SK-N-SH (cell line): ENCODE data around the gene CCND2. TPM values are rescaled to one million over a fixed set of nuclear protein-coding genes. Genes with fewer than 3 reads are reported as not detected.

Source experiments
- CTCF ChIA-PET: fragments of 300-600, 350-600 bp; formaldehyde crosslinking; extraction: SDS; loops from one replicate; lab custom pipeline; 2021; lab: Yijun Ruan, JAX
- POLR2A ChIA-PET: fragments of 350-600 bp; sonication (Branson Sonifier 250); formaldehyde crosslinking; extraction: SDS; loops from one replicate; lab custom pipeline; 2020; ENCODE audit warnings: antibody characterized with exemption, inconsistent platforms; lab: Yijun Ruan, JAX
- DNase-seq: peaks from one replicate; pipeline ENCODE4 v3.0.0; 2012
- H2AFZ ChIP-seq: fragments of 200-600 bp; sonication (generic); 2 replicates; pipeline ENCODE4 v1.8.1; 2016; ENCODE audit warnings: antibody characterized with exemption, mild to moderate bottlenecking, low read depth
- H3F3A ChIP-seq: fragments of 200-600 bp; sonication (generic); replicated peaks from 2 replicates; pipeline ENCODE3; 2016; ENCODE audit warnings: antibody characterized with exemption, mild to moderate bottlenecking; ENCODE audit not compliant: insufficient read depth
- H3K27ac ChIP-seq, 2 experiments: fragments of 200-500 bp in 1 of 2; fragments of 200-600 bp in 1 of 2; sonication (Bioruptor generic) in 1 of 2; sonication (generic), shearing (Covaris generic) in 1 of 2; 2 replicates each; pipeline versions ENCODE4 v1.5.1 to v1.6.1; 2014 to 2016; ENCODE audit warnings: low read depth in 2 of 2, inconsistent platforms in 1 of 2, low read length in 1 of 2, mild to moderate bottlenecking in 1 of 2, mixed read lengths in 1 of 2
- H3K27me3 ChIP-seq: fragments of 200-600 bp; sonication (generic), shearing (Covaris generic); 2 replicates; pipeline ENCODE4 v1.6.1; 2016; ENCODE audit warnings: mixed run types; ENCODE audit not compliant: insufficient read depth
- H3K36me3 ChIP-seq, 2 experiments: fragments of 200-500 bp in 1 of 2; fragments of 200-600 bp in 1 of 2; sonication (Bioruptor generic) in 1 of 2; sonication (generic) in 1 of 2; replicated peaks in 1 of 2; 2 replicates each; pipeline versions ENCODE3 to v1.5.1; 2014 to 2016; ENCODE audit warnings: low read length in 1 of 2, mild to moderate bottlenecking in 1 of 2; ENCODE audit not compliant: insufficient read depth in 2 of 2, control insufficient read depth in 1 of 2
- H3K4me1 ChIP-seq, 2 experiments: fragments of 200-500 bp in 1 of 2; fragments of 200-600 bp in 1 of 2; sonication (Bioruptor generic) in 1 of 2; sonication (generic), shearing (Covaris generic) in 1 of 2; 2 replicates each; pipeline versions ENCODE4 v1.5.1 to v1.6.1; 2014 to 2016; ENCODE audit warnings: low read depth in 1 of 2, low read length in 1 of 2, mixed run types in 1 of 2; ENCODE audit not compliant: insufficient read depth in 2 of 2, control insufficient read depth in 1 of 2
- H3K4me2 ChIP-seq: fragments of 200-600 bp; sonication (generic), shearing (Covaris generic); 2 replicates; pipeline ENCODE4 v1.6.1; 2017; ENCODE audit warnings: mixed run types
- H3K4me3 ChIP-seq, 2 experiments: fragments of 200-500 bp in 1 of 2; fragments of 200-600 bp in 1 of 2; sonication (Bioruptor generic) in 1 of 2; sonication (generic), shearing (Covaris generic) in 1 of 2; 2 replicates each; pipeline versions ENCODE4 v1.5.1 to v1.8.1; 2014 to 2016; ENCODE audit warnings: low read depth in 2 of 2, inconsistent platforms in 1 of 2, low read length in 1 of 2, mild to moderate bottlenecking in 1 of 2, mixed read lengths in 1 of 2, moderate library complexity in 1 of 2
- H3K79me2 ChIP-seq: fragments of 200-600 bp; sonication (generic); 2 replicates; pipeline ENCODE4 v1.8.1; 2017; ENCODE audit warnings: mild to moderate bottlenecking; ENCODE audit not compliant: insufficient read depth
- H3K9ac ChIP-seq: fragments of 200-600 bp; sonication (generic); 2 replicates; pipeline ENCODE4 v1.6.1; 2017; ENCODE audit warnings: mixed run types
- H3K9me2 ChIP-seq: fragments of 200-600 bp; sonication (generic); 2 replicates; pipeline ENCODE4 v1.6.1; 2017; ENCODE audit warnings: mixed run types
- H3K9me3 ChIP-seq: fragments of 200-600 bp; sonication (generic); 2 replicates; pipeline ENCODE4 v1.6.1; 2017; ENCODE audit warnings: mixed run types, mild to moderate bottlenecking, moderate library complexity
- H4K20me1 ChIP-seq: fragments of 200-600 bp; sonication (generic); 2 replicates; pipeline ENCODE4 v1.6.1; 2017; ENCODE audit warnings: mild to moderate bottlenecking, mixed run types; ENCODE audit not compliant: insufficient read depth
- CHD2 ChIP-seq: fragments of 150-350 bp; IDR thresholded peaks from 2 replicates; pipeline ENCODE4 v1.6.1; 2018; ENCODE audit warnings: low read length; ENCODE audit not compliant: partially characterized antibody
- EP300 ChIP-seq, 2 experiments: IDR thresholded peaks; 2 replicates each; pipeline versions ENCODE4 v1.4.0 to v1.6.1; 2012; ENCODE audit warnings: borderline replicate concordance in 1 of 2, low read depth in 1 of 2, low read length in 1 of 2
- EZH2phosphoT487 ChIP-seq: fragments of 200-600 bp; sonication (generic); IDR thresholded peaks from 2 replicates; pipeline ENCODE4 v1.6.1; 2017; ENCODE audit warnings: low read depth, mixed run types, mild to moderate bottlenecking, antibody characterized with exemption, moderate library complexity, borderline replicate concordance
- FOSL2 ChIP-seq: IDR thresholded peaks from 2 replicates; pipeline ENCODE4 v1.4.0; 2012; ENCODE audit warnings: low read depth, mild to moderate bottlenecking, moderate library complexity, borderline replicate concordance
- FOXJ3 ChIP-seq: sonication (generic); formaldehyde crosslinking; IDR thresholded peaks from 2 replicates; pipeline ENCODE4 v1.5.1; 2020; ENCODE audit warnings: mild to moderate bottlenecking, missing genetic modification reagents
- FOXM1 ChIP-seq: IDR thresholded peaks from 2 replicates; pipeline ENCODE4 v1.4.0; 2012; ENCODE audit warnings: low read depth, mild to moderate bottlenecking
- GABPA ChIP-seq: IDR thresholded peaks from 2 replicates; pipeline ENCODE4 v1.4.0; 2012; ENCODE audit warnings: low read depth, mild to moderate bottlenecking
- JUND ChIP-seq: IDR thresholded peaks from 2 replicates; pipeline ENCODE4 v1.4.0; 2012
- MEF2A ChIP-seq: IDR thresholded peaks from 2 replicates; pipeline ENCODE4 v1.4.0; 2012; ENCODE audit warnings: low read depth, borderline replicate concordance
- MXI1 ChIP-seq: IDR thresholded peaks from 2 replicates; pipeline ENCODE4 v1.6.1; 2012; ENCODE audit warnings: mild to moderate bottlenecking, low read depth, low read length, improper control_type of control experiment
- NRF1 ChIP-seq: IDR thresholded peaks from 2 replicates; pipeline ENCODE4 v1.6.1; 2012; ENCODE audit warnings: low read depth, mild to moderate bottlenecking, low read length
- POLR2AphosphoS5 ChIP-seq: IDR thresholded peaks from 2 replicates; pipeline ENCODE4 v1.6.1; 2012; ENCODE audit warnings: low read depth, low read length
- RAD21 ChIP-seq: IDR thresholded peaks from 2 replicates; pipeline ENCODE4 v1.6.1; 2012; ENCODE audit warnings: mild to moderate bottlenecking, low read length
- RCOR1 ChIP-seq: fragments of 150-350 bp; IDR thresholded peaks from 2 replicates; pipeline ENCODE4 v1.6.1; 2017; ENCODE audit warnings: antibody characterized with exemption, low read length
- TAF1 ChIP-seq: IDR thresholded peaks from 2 replicates; pipeline ENCODE4 v1.6.1; 2012; ENCODE audit warnings: low read depth, mild to moderate bottlenecking, low read length, moderate library complexity, borderline replicate concordance
- YY1 ChIP-seq: IDR thresholded peaks from 2 replicates; pipeline ENCODE4 v1.4.0; 2012; ENCODE audit warnings: low read depth, mild to moderate bottlenecking
- WGBS: methylation state at CpG from one replicate; pipeline ENCODE4 v1.1.6; 2017; ENCODE audit warnings: low lambda C conversion rate; 5-methylcytosine and 5-hydroxymethylcytosine counted together
- polyA plus RNA-seq, 3 experiments: library from polyadenylated mRNA; depleted of rRNA; stranded (reverse); fragments of >200 nt; gene quantifications; 2 replicates each; pipeline ENCODE4 v1.2.3, GENCODE V29; 2012
- TF ChIP-seq, protein P1 (sequence below): IDR thresholded peaks from 2 replicates; pipeline ENCODE4; 2012
- TF ChIP-seq, protein P2 (sequence below): fragments of 200-600 bp; sonication (generic); IDR thresholded peaks from 2 replicates; pipeline ENCODE4 v1.6.1; 2017; ENCODE audit warnings: antibody characterized with exemption, mild to moderate bottlenecking, moderate library complexity
- TF ChIP-seq, protein P3 (sequence below): fragments of 150-350 bp; IDR thresholded peaks from 2 replicates; pipeline ENCODE4 v1.6.1; 2017; ENCODE audit warnings: antibody characterized with exemption, low read length, low read depth, borderline replicate concordance
- TF ChIP-seq, protein P4 (sequence below): IDR thresholded peaks from 2 replicates; pipeline ENCODE4 v1.4.0; 2012; ENCODE audit warnings: low read depth

Gene CCND2
- polyA plus RNA-seq, 1 of the 3 experiments (the other 2 are of a cell fraction): not detected

DNA sequence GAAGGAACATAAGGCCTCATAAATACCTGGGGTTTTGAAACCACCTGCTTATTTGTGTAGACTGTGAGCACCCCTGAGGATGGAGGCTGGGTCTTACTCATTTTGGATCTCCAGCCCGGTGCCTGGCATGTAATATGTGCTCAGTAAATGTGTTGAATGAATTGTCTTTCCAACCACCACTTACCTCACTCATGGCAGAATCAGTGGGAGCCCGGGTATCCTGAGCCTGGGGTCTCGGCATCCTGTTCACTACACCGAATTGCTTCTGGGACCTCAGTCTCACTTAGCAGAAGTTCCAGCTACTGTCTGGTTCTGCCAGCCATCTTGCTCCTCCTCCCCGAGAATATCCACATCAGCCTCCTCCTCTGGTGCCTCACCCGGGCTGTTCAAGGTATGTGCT, 43.0 kb upstream of the CCND2 start (continued):
- TF ChIP-seq, protein P1, sequence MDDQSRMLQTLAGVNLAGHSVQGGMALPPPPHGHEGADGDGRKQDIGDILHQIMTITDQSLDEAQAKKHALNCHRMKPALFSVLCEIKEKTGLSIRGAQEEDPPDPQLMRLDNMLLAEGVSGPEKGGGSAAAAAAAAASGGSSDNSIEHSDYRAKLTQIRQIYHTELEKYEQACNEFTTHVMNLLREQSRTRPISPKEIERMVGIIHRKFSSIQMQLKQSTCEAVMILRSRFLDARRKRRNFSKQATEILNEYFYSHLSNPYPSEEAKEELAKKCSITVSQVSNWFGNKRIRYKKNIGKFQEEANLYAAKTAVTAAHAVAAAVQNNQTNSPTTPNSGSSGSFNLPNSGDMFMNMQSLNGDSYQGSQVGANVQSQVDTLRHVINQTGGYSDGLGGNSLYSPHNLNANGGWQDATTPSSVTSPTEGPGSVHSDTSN: no peak
- TF ChIP-seq JUND: no peak
- no peak for TF ChIP-seq FOXJ3
- TF ChIP-seq RAD21: no peak

DNA sequence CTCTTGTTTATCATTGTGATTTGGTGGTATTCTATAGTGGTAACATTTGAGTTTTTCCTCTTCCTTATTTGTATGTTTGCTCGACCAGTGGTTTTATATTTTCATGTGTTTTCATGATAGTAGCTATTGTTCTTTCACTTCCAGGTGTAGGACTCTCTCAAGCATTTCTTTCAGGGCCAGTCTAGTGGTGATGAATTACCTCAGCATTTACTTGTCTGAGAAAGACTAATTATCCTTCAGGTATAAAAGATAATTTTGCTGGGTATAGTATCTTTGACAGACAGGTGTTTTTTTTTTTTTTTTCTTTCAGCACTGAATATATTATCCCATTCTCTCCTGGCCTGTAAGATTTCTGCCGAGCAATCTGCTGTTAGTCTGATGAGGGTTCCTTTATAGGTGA, 35.0 kb upstream of the CCND2 start:
- Histone ChIP-seq H3K4me1 (no peaks in the 10 kb centered on the region), H3K4me2 (no peak overlapping the region), H4K20me1 (no peaks in the 10 kb centered on the region), H3K9me3 (no peaks in the 10 kb centered on the region), H3K4me3 (no peak overlapping the region), H3K27me3 (no peaks in the 10 kb centered on the region), H3K27ac (no peak overlapping the region), H3F3A (no peaks in the 10 kb centered on the region), H3K79me2 (no peaks in the 10 kb centered on the region), H3K9me2 (no peaks in the 10 kb centered on the region), H2AFZ (no peak overlapping the region), H3K36me3 (no peaks in the 10 kb centered on the region), H3K9ac (no peak overlapping the region)
- ChIA-PET CTCF (no interaction called here), POLR2A (no interaction called here)
- WGBS: 18% methylated on average over 2 of the region's 2 CpGs
- TF ChIP-seq, protein P2, sequence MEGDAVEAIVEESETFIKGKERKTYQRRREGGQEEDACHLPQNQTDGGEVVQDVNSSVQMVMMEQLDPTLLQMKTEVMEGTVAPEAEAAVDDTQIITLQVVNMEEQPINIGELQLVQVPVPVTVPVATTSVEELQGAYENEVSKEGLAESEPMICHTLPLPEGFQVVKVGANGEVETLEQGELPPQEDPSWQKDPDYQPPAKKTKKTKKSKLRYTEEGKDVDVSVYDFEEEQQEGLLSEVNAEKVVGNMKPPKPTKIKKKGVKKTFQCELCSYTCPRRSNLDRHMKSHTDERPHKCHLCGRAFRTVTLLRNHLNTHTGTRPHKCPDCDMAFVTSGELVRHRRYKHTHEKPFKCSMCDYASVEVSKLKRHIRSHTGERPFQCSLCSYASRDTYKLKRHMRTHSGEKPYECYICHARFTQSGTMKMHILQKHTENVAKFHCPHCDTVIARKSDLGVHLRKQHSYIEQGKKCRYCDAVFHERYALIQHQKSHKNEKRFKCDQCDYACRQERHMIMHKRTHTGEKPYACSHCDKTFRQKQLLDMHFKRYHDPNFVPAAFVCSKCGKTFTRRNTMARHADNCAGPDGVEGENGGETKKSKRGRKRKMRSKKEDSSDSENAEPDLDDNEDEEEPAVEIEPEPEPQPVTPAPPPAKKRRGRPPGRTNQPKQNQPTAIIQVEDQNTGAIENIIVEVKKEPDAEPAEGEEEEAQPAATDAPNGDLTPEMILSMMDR: no peak
- TF ChIP-seq NRF1: no peak
- TF ChIP-seq, protein P3, sequence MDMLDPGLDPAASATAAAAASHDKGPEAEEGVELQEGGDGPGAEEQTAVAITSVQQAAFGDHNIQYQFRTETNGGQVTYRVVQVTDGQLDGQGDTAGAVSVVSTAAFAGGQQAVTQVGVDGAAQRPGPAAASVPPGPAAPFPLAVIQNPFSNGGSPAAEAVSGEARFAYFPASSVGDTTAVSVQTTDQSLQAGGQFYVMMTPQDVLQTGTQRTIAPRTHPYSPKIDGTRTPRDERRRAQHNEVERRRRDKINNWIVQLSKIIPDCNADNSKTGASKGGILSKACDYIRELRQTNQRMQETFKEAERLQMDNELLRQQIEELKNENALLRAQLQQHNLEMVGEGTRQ: no peak
- no peak for TF ChIP-seq RCOR1
- TF ChIP-seq EZH2phosphoT487: no peak
- no peak for TF ChIP-seq EP300 (IDR thresholded peaks at IDR 0.05; ENCODE audit: borderline replicate concordance in 1 of 2, low read depth in 1 of 2, low read length in 1 of 2)
- TF ChIP-seq GABPA: no peak
- TF ChIP-seq FOSL2: no peak
- no peak for TF ChIP-seq MXI1
- no peak for TF ChIP-seq RAD21
- no peak for TF ChIP-seq FOXM1
- DNase-seq: no peak

DNA sequence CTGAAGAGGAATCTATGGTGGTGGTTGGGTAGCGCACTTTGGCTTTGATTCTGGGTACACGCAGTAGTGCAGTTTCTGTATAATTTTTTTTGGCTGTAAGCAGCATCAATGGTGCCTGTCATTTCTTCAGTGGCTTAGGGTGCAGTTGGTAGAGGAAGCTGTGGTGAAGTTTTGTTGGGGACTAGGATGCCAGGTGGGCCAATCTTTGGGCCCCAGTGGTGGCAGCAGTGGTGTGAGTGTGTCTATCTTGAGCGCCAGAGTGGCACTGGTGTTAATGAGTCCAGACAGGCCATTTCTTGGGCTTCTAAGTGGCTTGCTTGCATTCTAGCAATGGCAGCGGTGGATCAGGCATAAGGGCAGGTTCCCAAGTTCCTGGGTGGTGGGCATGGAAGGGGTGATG, 33.8 kb upstream of the CCND2 start:
- no peak overlapping the region for H3K27ac ChIP-seq
- TF ChIP-seq NRF1: no peak
- TF ChIP-seq FOSL2: no peak
- TF ChIP-seq YY1: no peak
- TF ChIP-seq MEF2A: no peak
- no peak for TF ChIP-seq EZH2phosphoT487
- TF ChIP-seq EP300 (IDR thresholded peaks at IDR 0.05; ENCODE audit: borderline replicate concordance in 1 of 2, low read depth in 1 of 2, low read length in 1 of 2): no peak
- no peak for TF ChIP-seq RAD21
- TF ChIP-seq, protein P4, sequence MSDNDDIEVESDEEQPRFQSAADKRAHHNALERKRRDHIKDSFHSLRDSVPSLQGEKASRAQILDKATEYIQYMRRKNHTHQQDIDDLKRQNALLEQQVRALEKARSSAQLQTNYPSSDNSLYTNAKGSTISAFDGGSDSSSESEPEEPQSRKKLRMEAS: no peak
- no peak for TF ChIP-seq POLR2AphosphoS5
- TF ChIP-seq CHD2: no peak
- no peak for TF ChIP-seq TAF1
- TF ChIP-seq JUND: no peak
- TF ChIP-seq, all 33 proteins: peak for 0
- no peaks in the 10 kb centered on the region for H3K79me2 ChIP-seq
- no peak overlapping the region for H3K4me2 ChIP-seq
- H3K27me3 ChIP-seq: no peaks in the 10 kb centered on the region; the same call in 1 of the 2 replicates
- ChIA-PET CTCF (no interaction called here), POLR2A (no interaction called here)
- no peaks in the 10 kb centered on the region for H3F3A ChIP-seq
- no peaks in the 10 kb centered on the region for H3K36me3 ChIP-seq
- no peaks in the 10 kb centered on the region for H3K4me1 ChIP-seq
- no peaks in the 10 kb centered on the region for H3K9me2 ChIP-seq
- WGBS: 7% methylated on average over 3 of the region's 4 CpGs
- no peaks in the 10 kb centered on the region for H3K9me3 ChIP-seq
- no peak overlapping the region for H3K9ac ChIP-seq
- H3K4me3 ChIP-seq: no peak overlapping the region
- no peak overlapping the region for H2AFZ ChIP-seq
- DNase-seq: no peak
- no peaks in the 10 kb centered on the region for H4K20me1 ChIP-seq
